DND-41 (cell line): ENCODE data around the gene TMEM18.

Experiments
- EZH2 ChIP-seq: IDR thresholded peaks from 3 replicates; pipeline ENCODE4 v1.6.1; 2012; ENCODE audit warnings: borderline replicate concordance, low read depth, mild to moderate bottlenecking, moderate library complexity, low read length, inconsistent platforms; ENCODE audit not compliant: severe bottlenecking
- TF ChIP-seq, protein P1 (sequence below): IDR thresholded peaks from 2 replicates; pipeline ENCODE4 v1.5.1; 2012; ENCODE audit warnings: borderline replicate concordance, low read length, moderate library complexity, mild to moderate bottlenecking; ENCODE audit not compliant: poor library complexity, severe bottlenecking; ENCODE audit errors: extremely low read depth

DNA sequence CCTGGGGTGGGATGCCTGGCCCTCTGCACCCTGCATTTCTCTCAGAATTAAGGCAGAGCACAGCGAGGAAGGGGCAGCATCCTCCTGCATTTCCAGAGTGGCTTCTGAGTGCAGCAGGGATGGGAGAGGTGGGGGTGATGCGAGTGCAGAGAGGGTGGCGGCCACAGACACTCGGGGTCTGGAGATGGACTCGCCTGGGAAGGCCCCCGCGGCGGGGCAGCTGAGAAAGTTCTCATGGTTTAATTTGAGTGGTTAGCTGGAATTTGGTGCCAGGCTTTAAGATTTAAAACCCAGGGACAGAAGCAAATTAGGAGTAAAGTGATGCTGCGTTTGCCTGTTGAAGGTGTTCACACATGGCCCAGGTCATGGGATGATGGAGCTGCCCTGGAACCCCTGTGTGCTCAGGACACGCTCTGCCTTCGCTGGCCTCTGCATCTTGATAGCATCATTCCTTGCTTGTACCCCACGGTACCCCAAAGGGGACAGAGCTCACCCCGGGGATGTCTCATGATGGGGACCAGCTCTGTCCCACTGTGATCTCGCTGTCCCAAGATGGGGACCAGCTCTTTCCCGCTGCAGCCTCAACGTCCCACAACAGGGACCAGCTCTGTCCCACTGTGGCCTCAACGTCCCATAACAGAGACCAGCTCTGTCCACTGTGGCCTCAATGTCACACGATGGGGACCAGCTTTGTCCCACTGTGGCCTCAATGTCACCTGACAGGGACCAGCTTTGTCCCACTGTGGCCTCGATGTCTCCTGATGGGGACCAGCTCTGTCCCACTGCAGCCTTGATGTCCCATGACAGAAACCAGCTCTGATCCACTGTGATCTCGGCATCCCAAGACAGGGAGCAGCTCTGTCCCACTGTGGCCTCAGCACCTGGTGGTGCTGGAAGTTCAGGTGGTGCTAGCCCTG is 27.5 kb downstream of the TMEM18 start:
- TF ChIP-seq, protein P1, sequence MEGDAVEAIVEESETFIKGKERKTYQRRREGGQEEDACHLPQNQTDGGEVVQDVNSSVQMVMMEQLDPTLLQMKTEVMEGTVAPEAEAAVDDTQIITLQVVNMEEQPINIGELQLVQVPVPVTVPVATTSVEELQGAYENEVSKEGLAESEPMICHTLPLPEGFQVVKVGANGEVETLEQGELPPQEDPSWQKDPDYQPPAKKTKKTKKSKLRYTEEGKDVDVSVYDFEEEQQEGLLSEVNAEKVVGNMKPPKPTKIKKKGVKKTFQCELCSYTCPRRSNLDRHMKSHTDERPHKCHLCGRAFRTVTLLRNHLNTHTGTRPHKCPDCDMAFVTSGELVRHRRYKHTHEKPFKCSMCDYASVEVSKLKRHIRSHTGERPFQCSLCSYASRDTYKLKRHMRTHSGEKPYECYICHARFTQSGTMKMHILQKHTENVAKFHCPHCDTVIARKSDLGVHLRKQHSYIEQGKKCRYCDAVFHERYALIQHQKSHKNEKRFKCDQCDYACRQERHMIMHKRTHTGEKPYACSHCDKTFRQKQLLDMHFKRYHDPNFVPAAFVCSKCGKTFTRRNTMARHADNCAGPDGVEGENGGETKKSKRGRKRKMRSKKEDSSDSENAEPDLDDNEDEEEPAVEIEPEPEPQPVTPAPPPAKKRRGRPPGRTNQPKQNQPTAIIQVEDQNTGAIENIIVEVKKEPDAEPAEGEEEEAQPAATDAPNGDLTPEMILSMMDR, result no peak
- no peak for TF ChIP-seq EZH2
